IPS DF 4.7 (cell line): ENCODE data around the gene ARMC10.
"Not testable (repeated sequence)": the region's sequence is repeated elsewhere in the genome, so short reads cannot be mapped to it uniquely, and the experiment has no call there.

ENCODE experiments used
- DNase-seq: peaks from one replicate; pipeline ENCODE4 v3.0.0-alpha.2; 2013; ENCODE audit warnings: low spot score; ENCODE audit errors: extremely low read depth

Gene ARMC10

DNA sequence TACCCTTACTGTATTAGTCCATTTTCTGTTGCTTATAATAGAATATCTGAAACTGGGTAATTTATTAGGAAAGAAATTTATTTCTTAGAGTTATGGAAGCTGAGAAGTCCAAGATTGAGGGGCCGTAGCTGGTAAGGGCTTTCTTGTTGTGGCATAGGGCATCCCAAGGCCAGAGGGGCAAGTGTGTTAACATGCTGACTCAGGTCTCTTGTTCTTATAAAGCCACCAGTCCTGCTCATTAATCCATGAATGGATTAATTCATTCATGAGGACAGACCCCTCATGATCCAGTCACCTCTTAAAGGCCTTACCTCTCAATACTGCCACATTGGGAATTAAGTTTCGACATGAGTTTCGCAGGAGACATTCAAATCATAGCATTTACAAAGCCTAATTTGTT, 2.4 kb downstream of the ARMC10 start:
- DNase-seq = no peak

- not testable (repeated sequence) for DNase-seq
These were observed 3.3 kb downstream of the ARMC10 start for GRCh38 chr7:103078226-103078625.

DNA sequence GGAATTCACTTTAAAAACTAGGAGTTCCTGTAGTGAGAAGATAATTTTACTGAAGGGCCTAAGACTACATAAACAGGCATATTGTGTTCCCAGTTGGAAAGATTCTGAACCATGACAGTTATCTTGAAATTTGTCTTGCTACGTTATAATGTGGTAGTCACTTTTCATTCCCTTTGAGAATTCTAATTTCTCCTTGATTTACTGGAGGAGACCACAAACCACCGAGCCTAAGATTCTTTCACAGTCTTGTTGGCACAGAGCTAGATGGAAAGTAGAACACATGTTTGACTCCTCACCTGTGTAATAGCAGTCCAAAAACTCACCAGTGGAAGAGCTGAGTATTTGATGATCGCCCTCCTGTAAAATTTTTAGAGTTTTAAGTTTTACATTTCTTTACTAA, 4.9 kb downstream of the ARMC10 start:
- no peak for DNase-seq

DNA sequence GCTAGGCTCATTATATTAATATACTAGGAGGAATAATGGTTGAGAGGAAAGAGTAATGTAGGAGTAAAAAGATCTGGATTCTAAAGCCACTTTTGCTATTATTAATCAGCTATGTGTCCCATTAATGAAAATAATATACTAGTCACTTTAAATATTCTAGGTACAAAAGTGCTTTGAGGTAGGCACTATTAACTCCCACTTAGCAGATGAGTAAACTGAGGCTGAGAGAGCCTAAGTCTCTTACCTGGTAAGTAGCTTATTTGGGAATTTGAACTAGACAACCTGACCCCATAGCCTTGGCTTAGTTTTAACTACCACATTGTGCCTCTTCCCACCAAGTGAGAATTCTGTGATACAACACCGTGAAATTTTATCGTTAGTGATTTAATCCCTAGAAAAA, 6.0 kb downstream of the ARMC10 start:
- no peak for DNase-seq

DNA sequence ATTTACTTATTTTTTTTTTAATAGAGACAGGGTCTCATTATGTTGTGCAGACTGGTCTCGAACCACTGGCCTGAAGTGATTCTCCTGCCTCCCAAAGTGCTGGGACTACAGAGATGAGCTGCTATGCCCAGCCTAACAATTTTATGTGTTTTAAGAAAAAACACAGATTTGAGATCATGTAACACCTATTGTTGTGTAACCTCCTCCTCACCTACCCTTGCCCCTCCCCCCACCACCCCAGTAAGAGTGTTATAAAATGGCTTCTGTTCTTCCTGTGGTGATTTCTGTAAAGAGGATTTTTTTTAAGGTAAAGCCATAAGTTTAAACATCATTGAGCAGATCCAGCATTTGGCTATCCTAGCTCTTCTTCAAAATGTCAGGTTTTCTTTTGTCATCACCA, 7.6 kb downstream of the ARMC10 start:
- no peak for DNase-seq

GRCh38 chr7:103083210-103083609, 8.3 kb downstream of the ARMC10 start:
- no peak for DNase-seq

- not testable (repeated sequence) for DNase-seq
These were observed 17.4 kb downstream of the ARMC10 start for GRCh38 chr7:103092321-103092720.

DNA sequence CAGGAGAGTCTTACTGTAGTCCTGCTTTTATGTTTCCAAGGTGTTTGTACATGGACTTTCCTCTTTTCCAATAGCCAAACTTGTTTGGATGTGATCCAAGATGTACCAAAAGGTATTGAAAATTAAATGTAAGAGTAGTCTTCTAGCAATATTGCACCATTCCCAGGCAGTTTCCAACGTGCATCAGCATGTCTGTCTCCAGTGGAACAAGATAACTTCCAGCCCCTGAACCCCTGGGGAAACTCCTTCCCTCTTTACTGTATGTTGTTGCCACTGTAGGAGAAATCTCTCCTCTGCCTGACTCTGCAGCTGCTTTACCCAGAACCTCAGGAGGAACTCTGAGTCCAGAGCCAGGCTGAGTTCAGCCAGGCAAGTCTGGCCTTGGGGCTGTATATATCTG, 18.5 kb downstream of the ARMC10 start:
- no peak for DNase-seq

DNA sequence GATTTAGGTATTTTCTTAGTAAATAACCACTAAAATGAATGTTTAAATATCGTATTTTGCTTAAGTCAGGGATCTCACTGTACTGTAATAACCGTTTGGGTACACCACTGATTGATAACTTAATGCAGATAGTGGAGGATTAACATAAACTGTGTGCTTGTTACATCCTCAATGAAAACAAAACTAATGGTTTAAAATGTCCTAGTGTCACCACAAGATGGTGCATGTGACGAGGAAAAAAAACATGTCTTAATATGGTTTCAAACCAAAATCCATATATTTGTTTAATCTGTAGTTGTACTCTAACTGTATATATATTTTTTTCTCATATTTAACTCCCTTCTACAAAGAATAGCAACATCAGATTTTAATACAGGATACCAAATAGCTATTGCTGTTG, 19.2 kb downstream of the ARMC10 start:
- no peak for DNase-seq

DNA sequence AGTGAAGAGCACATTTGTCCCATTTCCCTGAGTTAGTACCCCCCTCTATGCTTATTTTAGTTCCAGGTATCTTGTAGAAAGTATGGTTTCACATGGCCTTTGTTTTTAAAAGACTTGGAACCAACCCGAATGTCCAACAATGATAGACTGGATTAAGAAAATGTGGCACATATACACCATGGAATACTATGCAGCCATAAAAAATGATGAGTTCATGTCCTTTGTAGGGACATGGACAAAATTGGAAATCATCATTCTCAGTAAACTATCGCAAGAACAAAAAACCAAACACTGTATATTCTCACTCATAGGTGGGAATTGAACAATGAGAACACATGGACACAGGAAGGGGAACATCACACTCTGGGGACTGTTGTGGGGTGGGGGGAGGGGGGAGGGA, 20.6 kb downstream of the ARMC10 start:
- DNase-seq = not testable (repeated sequence)

DNA sequence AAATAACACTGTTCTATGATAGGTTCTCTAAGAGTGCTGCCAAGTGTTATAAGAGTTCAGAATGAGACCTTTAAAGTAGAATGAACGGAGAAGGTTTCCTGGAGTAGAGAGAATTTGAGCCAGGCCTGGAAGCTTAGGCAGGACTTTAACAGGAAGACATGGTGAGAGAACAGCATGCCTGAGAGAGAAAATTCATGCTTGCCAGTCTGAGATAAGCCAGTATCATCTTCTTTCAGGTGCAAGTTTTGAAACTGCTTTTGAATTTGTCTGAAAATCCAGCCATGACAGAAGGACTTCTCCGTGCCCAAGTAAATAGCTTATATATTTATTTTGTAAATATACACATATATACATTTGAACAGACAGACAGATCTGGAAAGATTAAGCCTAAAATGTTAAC, 22.1 kb downstream of the ARMC10 start:
- no peak for DNase-seq

DNA sequence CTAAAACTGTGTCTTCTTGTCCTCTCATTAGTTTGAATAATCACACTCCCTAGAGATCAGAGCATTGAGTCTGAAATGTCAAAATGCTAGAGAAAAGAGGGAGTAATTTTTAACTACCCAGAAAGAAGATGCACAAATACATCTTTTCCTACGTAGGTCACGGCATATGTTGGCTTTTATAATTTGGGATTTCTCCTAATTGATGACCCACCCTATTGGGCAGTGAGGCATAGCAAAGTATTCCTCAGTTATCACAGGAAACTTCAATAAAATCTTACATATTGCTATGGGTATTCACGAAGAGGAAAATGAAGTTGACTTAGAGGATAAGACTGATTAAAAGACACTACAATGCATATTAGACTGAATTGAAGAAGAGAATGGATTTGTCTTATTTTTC, 25.4 kb downstream of the ARMC10 start:
- no peak for DNase-seq

DNA sequence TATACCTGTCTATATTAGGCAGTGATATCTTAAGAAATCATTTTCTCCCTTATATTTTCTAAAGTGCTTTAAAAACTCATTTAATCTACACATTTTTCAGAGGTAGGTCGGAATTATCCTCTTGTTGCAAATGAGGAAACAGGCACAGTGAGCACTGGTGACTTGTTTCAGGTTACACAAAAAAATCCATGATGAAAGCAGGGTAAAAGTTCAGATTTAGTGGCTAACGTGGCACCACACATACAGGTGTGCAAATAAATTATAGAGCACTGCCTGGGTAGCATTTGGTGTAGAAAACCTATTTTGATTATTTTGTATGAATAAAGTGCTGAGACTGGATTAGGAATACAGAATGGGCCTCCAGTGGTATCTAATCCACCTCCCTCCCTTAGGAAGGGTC, 26.6 kb downstream of the ARMC10 start:
- no peak for DNase-seq

GRCh38 chr7:103106005-103106702, 31.2 kb downstream of the ARMC10 start:
- DNase-seq = peak; percentile 9

DNA sequence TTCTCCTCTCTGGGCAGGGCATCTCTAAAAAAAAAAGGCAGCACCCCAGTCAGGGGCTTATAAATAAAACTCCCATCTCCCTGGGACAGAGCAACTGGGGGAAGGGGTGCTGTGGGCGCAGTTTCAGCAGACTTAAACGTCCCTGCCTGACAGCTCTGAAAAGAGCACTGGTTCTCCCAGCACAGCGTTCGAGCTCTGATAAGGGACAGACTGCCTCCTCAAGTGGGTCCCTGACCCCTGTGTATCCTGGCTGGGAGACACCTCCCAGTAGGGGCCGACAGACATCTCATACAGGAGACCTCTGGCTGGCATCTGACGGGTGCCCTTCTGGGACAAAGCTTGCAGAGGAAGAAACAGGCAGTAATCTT, 31.7 kb downstream of the ARMC10 start:
- not testable (repeated sequence) for DNase-seq

GRCh38 chr7:103113164-103113563, 38.2 kb downstream of the ARMC10 start:
- DNase-seq = no peak

DNA sequence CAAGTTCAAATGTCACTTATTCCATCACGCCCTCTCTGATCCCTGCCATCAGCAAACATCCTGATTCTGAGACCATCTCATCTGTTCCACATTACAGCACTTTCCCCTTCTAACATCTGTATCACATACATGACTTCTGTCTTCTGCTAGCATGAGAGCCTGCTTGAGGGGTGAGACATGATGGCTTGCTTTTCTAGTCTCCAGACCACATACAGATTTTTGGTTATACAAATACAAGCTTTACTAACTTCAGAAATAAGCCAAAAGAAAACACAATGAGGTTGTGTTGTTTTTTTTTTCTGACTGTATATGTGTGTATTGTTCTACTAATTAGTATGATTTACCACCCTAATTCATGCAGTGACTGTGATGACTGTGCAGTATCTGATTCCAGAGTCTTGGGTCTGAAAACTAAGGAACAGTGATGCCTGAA, 39.7 kb downstream of the ARMC10 start:
- no peak for DNase-seq

- no peak for DNase-seq
These were observed 40.8 kb downstream of the ARMC10 start for GRCh38 chr7:103115771-103116170.

DNA sequence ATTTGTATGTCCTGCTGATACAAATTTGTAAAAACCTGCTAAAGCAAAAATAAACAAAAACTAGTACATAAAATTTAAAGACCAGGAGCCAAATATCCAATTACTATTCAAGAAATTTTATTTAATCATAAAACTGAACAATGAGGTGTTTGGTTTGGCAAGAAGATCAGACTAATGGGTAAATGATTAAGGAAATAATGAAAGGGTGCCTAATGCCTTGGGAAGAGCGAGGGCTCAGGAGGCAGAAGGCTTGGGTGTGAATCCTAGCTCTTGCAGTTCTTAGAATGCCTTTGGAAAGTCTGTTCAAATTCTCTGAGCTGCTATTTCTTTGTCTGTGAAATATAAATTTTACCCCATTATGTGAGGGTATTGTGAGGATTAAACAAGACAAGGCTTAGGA, 41.6 kb downstream of the ARMC10 start:
- DNase-seq = no peak

DNA sequence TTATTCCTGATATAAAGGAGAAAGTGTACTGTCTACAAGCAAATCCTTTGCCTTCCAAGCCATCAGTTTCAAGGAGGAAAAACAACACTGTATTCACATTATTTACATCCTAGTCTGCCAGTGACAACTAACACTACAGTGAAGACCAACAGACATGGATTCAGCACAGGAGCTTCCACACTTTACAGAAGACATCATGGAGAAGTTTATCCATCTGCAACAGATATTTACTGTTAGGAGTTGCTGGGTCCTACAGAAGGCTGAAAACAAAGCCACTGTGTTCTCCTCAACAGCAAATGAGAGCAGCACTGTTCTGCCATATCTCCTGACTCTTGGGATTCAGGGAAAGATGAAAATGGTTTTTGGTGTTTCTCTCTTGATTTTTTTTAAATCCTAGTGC, 42.1 kb downstream of the ARMC10 start:
- DNase-seq = no peak

GRCh38 chr7:103117465-103117864, 42.5 kb downstream of the ARMC10 start:
- no peak for DNase-seq

DNA sequence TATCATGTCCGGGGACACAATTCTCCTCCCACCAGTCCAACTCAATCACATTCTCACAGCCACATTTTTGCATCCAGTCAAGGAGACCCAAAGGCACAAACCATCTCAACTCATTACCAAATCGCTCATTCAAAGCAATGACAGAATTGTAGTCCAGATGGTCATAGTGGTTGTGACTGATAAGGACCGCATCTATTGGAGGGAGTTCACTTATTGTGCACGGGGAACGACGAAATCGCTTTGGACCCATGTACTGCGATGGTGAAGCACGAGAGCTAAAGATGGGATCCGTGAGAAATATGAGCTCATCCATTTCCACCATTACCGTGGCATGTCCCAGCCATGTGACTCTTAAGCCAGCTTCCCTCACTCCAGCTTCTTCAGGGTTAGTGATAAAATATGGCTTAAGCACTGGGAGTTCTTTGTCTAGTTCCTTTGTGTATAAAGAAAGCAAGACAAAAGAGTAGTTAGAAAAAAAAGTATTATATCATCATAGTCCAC, 44.9 kb downstream of the ARMC10 start:
- DNase-seq = no peak

DNA sequence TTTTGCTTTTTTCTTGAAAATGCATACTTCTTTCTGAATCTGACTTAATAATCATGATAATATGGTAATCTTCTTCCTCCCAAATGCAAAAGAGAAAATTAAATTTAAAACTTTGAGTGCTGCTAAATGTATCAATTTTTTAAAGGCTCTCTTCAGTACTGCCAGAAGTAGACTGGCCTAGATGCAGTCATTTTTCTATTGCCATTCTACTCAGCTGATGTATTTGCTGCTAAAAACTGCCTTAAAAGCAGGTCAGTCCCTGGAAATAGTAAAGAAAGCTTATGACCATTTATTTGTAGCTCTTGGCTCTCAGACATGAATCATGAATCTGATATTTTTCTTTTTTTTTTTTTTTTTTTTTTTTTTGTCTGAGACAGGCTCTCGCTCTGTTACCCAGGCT, 45.4 kb downstream of the ARMC10 start:
- no peak for DNase-seq

GRCh38 chr7:103121641-103122040, 46.7 kb downstream of the ARMC10 start:
- DNase-seq = no peak
